ENCODE results near the gene DPP6. TPM values are rescaled to one million over a fixed set of nuclear protein-coding genes. Genes with fewer than 3 reads are reported as not detected.

The DPP6 gene
- total and polyA plus RNA-seq, 2 donors (not counting 1 experiment from before 2014, with no cell fraction given) = not detected

DNA sequence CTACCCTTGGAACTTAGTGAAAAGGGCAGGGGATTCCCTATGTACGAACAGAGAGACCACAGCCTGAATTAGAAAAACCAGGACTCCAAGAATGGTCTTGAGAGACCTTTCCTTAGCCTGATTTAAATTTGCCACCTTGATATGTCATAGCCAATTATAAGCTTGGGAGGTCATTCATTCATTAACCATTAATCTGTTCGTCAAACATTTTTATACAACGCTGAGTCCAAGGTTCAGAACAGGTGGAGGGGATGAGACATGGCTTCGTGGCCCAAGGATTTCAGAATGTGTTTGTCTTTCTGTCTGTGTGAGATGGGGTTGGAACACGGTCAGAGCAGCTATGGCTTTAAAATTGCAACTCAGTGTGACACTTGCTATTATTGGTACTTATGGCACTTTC is 792.8 kb downstream of the DPP6 start:
- intact Hi-C loops (cut with micrococcal nuclease) = no loop called here
- POLR2A ChIA-PET = no interaction called here
- H3K9me3 ChIP-seq (ENCODE audit: control extremely low read depth in 1 of 3, control insufficient read depth in 2 of 3, insufficient read depth in 1 of 3, low read length in 2 of 3) = peaks cover 0 to 6% (median 0%) of the 10 kb centered on the region in 3 donors
- ATAC-seq (ENCODE audit: low read depth) (no peak), DNase-seq (no peak)
- no peak overlapping the region for H3K27ac ChIP-seq (ENCODE audit: low read length in 2 of 2)
- H3K36me3 ChIP-seq (replicated peaks in 1 of 2; ENCODE audit: control extremely low read depth in 1 of 2, control insufficient read depth in 1 of 2, extremely low read depth in 1 of 2, insufficient read depth in 2 of 2, low read length in 1 of 2) = no peaks in the 10 kb centered on the region
- H4K20me1 ChIP-seq (ENCODE audit: control insufficient read depth, insufficient read depth, low read length, poor library complexity, severe bottlenecking) = no peaks in the 10 kb centered on the region
- CTCF ChIA-PET = no interaction called here
- H3K27me3 Mint-ChIP-seq = peaks cover 6% of the 10 kb centered on the region
- no peak overlapping the region for H3K9ac ChIP-seq (ENCODE audit: low read length)
- no peaks in the 10 kb centered on the region for H3K27me3 ChIP-seq (replicated peaks in 1 of 4; ENCODE audit: control extremely low read depth in 1 of 4, control insufficient read depth in 3 of 4, insufficient read depth in 4 of 4, low read length in 3 of 4)
- H2AFZ ChIP-seq (ENCODE audit: insufficient read depth, low read depth, low read length, poor library complexity, severe bottlenecking) = no peak overlapping the region
- H3K27ac Mint-ChIP-seq = no peak overlapping the region
- no peak for TF ChIP-seq EZH2 (IDR thresholded peaks at IDR 0.05; ENCODE audit: borderline replicate concordance, insufficient read depth, low read depth, low read length, poor library complexity, severe bottlenecking)
- TF ChIP-seq, protein P1, sequence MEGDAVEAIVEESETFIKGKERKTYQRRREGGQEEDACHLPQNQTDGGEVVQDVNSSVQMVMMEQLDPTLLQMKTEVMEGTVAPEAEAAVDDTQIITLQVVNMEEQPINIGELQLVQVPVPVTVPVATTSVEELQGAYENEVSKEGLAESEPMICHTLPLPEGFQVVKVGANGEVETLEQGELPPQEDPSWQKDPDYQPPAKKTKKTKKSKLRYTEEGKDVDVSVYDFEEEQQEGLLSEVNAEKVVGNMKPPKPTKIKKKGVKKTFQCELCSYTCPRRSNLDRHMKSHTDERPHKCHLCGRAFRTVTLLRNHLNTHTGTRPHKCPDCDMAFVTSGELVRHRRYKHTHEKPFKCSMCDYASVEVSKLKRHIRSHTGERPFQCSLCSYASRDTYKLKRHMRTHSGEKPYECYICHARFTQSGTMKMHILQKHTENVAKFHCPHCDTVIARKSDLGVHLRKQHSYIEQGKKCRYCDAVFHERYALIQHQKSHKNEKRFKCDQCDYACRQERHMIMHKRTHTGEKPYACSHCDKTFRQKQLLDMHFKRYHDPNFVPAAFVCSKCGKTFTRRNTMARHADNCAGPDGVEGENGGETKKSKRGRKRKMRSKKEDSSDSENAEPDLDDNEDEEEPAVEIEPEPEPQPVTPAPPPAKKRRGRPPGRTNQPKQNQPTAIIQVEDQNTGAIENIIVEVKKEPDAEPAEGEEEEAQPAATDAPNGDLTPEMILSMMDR (IDR thresholded peaks at IDR 0.05) = no peak
- no peaks in the 10 kb centered on the region for H3K4me1 Mint-ChIP-seq
- H3K4me3 ChIP-seq (ENCODE audit: control extremely low read depth in 1 of 5, extremely low read depth in 1 of 5, insufficient read depth in 1 of 5, low read depth in 2 of 5, low read length in 4 of 5) = no peak overlapping the region
- H3K4me3 Mint-ChIP-seq = no peak overlapping the region
- H3K4me2 ChIP-seq (replicated peaks; ENCODE audit: low read depth, low read length, poor library complexity, severe bottlenecking) = no peak overlapping the region
- 88% methylated on average over 2 of the region's 5 CpGs for WGBS (ENCODE audit: insufficient coverage)
- no peaks in the 10 kb centered on the region for H3K79me2 ChIP-seq (ENCODE audit: control insufficient read depth, insufficient read depth, low read length)
- H3K4me1 ChIP-seq (ENCODE audit: control insufficient read depth in 2 of 2, insufficient read depth in 2 of 2, low read length in 2 of 2) = no peaks in the 10 kb centered on the region
- no peaks in the 10 kb centered on the region for H3K9me3 Mint-ChIP-seq (ENCODE audit: insufficient read depth)

GRCh38 chr7:154848464-154848863 is 796.3 kb downstream of the DPP6 start:
- Histone ChIP-seq H3K36me3 (replicated peaks in 1 of 2; ENCODE audit: control extremely low read depth in 1 of 2, control insufficient read depth in 1 of 2, extremely low read depth in 1 of 2, insufficient read depth in 2 of 2, low read length in 1 of 2) (no peaks in the 10 kb centered on the region), H3K4me2 (replicated peaks; ENCODE audit: low read depth, low read length, poor library complexity, severe bottlenecking) (no peak overlapping the region), H3K27ac (ENCODE audit: low read length in 2 of 2) (no peak overlapping the region), H3K4me3 (ENCODE audit: control extremely low read depth in 1 of 5, extremely low read depth in 1 of 5, insufficient read depth in 1 of 5, low read depth in 2 of 5, low read length in 4 of 5) (no peak overlapping the region), H3K4me1 (ENCODE audit: control insufficient read depth in 2 of 2, insufficient read depth in 2 of 2, low read length in 2 of 2) (no peaks in the 10 kb centered on the region), H3K9me3 (ENCODE audit: control extremely low read depth in 1 of 3, control insufficient read depth in 2 of 3, insufficient read depth in 1 of 3, low read length in 2 of 3) (peaks cover 0 to 9% (median 0%) of the 10 kb centered on the region in 3 donors), H4K20me1 (ENCODE audit: control insufficient read depth, insufficient read depth, low read length, poor library complexity, severe bottlenecking) (no peaks in the 10 kb centered on the region), H3K27me3 (replicated peaks in 1 of 4; ENCODE audit: control extremely low read depth in 1 of 4, control insufficient read depth in 3 of 4, insufficient read depth in 4 of 4, low read length in 3 of 4) (no peaks in the 10 kb centered on the region), H2AFZ (ENCODE audit: insufficient read depth, low read depth, low read length, poor library complexity, severe bottlenecking) (no peak overlapping the region), H3K79me2 (ENCODE audit: control insufficient read depth, insufficient read depth, low read length) (no peaks in the 10 kb centered on the region), H3K9ac (ENCODE audit: low read length) (no peak overlapping the region)
- CTCF ChIA-PET = no interaction called here
- H3K27ac Mint-ChIP-seq = no peak overlapping the region
- no peak for ATAC-seq (ENCODE audit: low read depth)
- intact Hi-C loops (cut with micrococcal nuclease) = no loop called here
- 89% methylated on average over 1 of the region's 2 CpGs for WGBS (ENCODE audit: insufficient coverage)
- H3K4me1 Mint-ChIP-seq = no peaks in the 10 kb centered on the region
- POLR2A ChIA-PET = no interaction called here
- H3K9me3 Mint-ChIP-seq (ENCODE audit: insufficient read depth) = peaks cover 5% of the 10 kb centered on the region
- H3K27me3 Mint-ChIP-seq = peaks cover 11% of the 10 kb centered on the region
- no peak overlapping the region for H3K4me3 Mint-ChIP-seq
- DNase-seq = no peak
- TF ChIP-seq EZH2 (IDR thresholded peaks at IDR 0.05; ENCODE audit: borderline replicate concordance, insufficient read depth, low read depth, low read length, poor library complexity, severe bottlenecking) = no peak
- TF ChIP-seq, protein P1 (IDR thresholded peaks at IDR 0.05) = no peak

All from B cell (primary cell).